IPS-NIHi7 (cell line): ENCODE data around the gene EVA1B.

Source experiments
- DNase-seq: peaks from one replicate; pipeline ENCODE4 v3.0.0; 2012; ENCODE audit warnings: mixed read lengths; ENCODE audit errors: extremely low spot score

EVA1B gene

DNA sequence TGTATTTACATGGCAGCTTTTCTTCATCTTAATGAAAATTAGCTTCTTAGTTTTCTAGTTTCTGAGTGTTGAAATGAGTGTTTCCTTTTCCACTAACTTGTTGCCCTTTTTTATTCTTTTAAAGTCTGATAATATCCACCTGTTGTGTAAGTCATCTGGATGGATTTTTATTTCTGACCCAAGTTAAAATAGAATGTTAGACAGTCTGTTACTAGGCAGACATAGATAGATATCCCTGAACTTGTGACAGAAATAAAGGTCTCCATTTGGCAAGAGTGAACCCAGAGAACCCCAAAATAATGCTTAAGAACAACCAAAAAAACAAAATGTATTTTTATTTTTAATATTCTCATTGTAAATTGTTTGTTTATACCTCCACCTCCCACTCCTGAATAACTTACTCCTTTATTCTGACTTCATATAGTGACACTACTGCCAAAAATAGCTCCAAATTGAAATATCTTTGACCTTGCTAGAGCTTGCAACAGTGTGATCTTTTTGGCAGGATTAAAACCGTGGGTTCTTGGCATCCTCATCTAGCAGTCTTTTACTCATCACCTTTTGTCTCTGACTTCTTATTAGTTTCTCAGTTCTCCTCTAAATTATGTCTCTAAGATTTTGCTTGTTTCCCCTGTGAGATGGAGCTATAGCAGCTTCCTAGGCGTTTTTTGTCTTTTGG is 44.2 kb downstream of the EVA1B start:
- no peak for DNase-seq

DNA sequence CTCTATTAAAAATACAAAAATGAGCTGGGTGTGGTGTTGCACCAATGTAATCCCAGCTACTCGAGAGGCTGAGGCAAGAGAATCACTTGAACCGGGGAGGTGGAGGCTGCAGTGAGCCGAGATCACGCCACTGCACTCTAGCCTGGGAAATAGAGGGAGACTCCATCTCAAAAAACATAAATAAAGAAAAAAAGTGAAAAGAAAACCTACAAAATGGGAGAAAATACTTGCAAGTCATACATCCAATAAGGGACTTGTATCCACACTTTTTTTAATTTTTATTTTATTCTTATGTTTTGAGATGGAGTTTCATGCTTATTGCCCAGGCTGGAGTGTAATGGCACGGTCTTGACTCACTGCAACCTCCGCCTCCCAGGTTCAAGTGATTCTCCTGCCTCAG is 46.8 kb downstream of the EVA1B start:
- no peak for DNase-seq

DNA sequence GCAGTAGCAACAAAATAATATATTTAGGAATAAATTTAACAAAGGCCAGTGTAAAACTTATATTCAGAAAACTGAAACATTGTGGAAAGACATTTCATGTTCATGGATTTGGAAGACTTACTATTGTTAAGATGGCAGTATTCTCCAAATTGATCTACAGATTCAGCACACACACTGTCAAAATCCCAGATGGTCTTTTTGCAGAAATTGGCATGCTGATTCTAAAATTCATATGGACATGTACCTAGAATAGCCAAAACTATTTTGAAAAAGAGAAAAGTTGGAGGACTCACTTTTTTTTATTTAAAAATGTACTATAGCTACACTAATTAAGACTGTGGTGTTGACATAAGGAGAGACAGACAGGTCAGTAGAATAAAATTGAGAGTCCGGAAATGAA is 49.2 kb downstream of the EVA1B start:
- no peak for DNase-seq

DNA sequence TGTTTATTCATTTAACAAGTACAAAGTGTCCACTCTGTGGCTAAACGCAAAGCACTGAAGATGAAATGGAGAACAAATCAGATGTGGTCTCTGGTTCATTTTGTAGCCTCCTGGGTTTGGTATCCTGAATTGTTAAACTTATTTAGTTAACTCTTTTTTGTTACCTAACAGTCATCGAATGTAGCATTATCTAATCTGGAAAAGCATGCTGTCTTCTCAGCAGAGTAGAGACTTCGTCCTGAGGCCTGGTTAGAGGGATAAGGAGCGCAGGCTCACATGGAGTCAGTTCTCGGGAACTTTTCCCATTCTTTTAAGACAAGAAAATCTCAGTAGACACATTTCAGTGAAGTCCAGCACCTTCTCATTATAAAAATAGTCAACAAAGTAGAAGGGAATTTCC is 50.4 kb downstream of the EVA1B start:
- no peak for DNase-seq
